ENCODE results near the gene MBOAT1. TPM values are rescaled to one million over a fixed set of nuclear protein-coding genes. Genes with fewer than 3 reads are reported as not detected.

The MBOAT1 gene
- total RNA-seq, 1 donor from 2014 or later, result 5.4 TPM

GRCh38 chr6:20137837-20138236, 74.4 kb downstream of the MBOAT1 start:
- H3K27ac ChIP-seq, result no peak overlapping the region
- no peak for TF ChIP-seq CTCF (IDR thresholded peaks at IDR 0.05)

GRCh38 chr6:20137240-20137639, 75.0 kb downstream of the MBOAT1 start:
- no peak for TF ChIP-seq CTCF (IDR thresholded peaks at IDR 0.05)
- Histone ChIP-seq H3K27me3 (no peaks in the 10 kb centered on the region), H3K36me3 (peaks cover 0 to 6% of the 10 kb centered on the region in 2 donors), H3K9me3 (no peaks in the 10 kb centered on the region), H3K4me1 (no peaks in the 10 kb centered on the region), H3K4me3 (no peak overlapping the region), H3K27ac (no peak overlapping the region)
- intact Hi-C loops (cut with DNase I), result no loop called here
- DNase-seq (ENCODE audit: low spot score in 2 of 2), result no peak

More at GRCh38 chr6:20137837-20138236, 74.4 kb downstream of the MBOAT1 start:
- Histone ChIP-seq H3K9me3 (no peaks in the 10 kb centered on the region), H3K27me3 (no peaks in the 10 kb centered on the region), H3K4me1 (no peaks in the 10 kb centered on the region), H3K36me3 (peaks cover 0 to 7% of the 10 kb centered on the region in 2 donors), H3K4me3 (no peak overlapping the region)
- intact Hi-C loops (cut with DNase I), result no loop called here
- DNase-seq (ENCODE audit: low spot score in 2 of 2), result no peak

- no peaks in the 10 kb centered on the region for H3K4me1 ChIP-seq
- no peaks in the 10 kb centered on the region for H3K9me3 ChIP-seq
- no peak overlapping the region for H3K27ac ChIP-seq
- TF ChIP-seq CTCF (IDR thresholded peaks at IDR 0.05), result no peak
- peaks cover 0 to 4% of the 10 kb centered on the region in 2 donors for H3K36me3 ChIP-seq
- no peaks in the 10 kb centered on the region for H3K27me3 ChIP-seq
- H3K4me3 ChIP-seq, result no peak overlapping the region
- intact Hi-C loops (cut with DNase I), result no loop called here
- DNase-seq (ENCODE audit: low spot score in 2 of 2), result no peak
These were observed 76.5 kb downstream of the MBOAT1 start for GRCh38 chr6:20135677-20136268.

GRCh38 chr6:20134613-20135012, 77.7 kb downstream of the MBOAT1 start:
- intact Hi-C loops (cut with DNase I), result no loop called here
- Histone ChIP-seq H3K27me3 (no peaks in the 10 kb centered on the region), H3K36me3 (peaks cover 0 to 4% of the 10 kb centered on the region in 2 donors), H3K4me1 (no peaks in the 10 kb centered on the region), H3K4me3 (no peak overlapping the region), H3K27ac (no peak overlapping the region), H3K9me3 (no peaks in the 10 kb centered on the region)
- no peak for TF ChIP-seq CTCF (IDR thresholded peaks at IDR 0.05)
- no peak for DNase-seq (ENCODE audit: low spot score in 2 of 2)

- H3K9me3 ChIP-seq, result no peaks in the 10 kb centered on the region
- H3K4me1 ChIP-seq, result no peaks in the 10 kb centered on the region
- H3K27ac ChIP-seq, result no peak overlapping the region
- no peaks in the 10 kb centered on the region for H3K36me3 ChIP-seq
- H3K4me3 ChIP-seq, result no peak overlapping the region
- intact Hi-C loops (cut with DNase I), result loop anchor here (5.0 kb wide), 1 partner anchor 83 kb away; the partner anchor contains the start of gene MBOAT1
- H3K27me3 ChIP-seq, result no peaks in the 10 kb centered on the region
- TF ChIP-seq CTCF (IDR thresholded peaks at IDR 0.05), result no peak
- no peak for DNase-seq (ENCODE audit: low spot score in 2 of 2)
These were observed 82.8 kb downstream of the MBOAT1 start for GRCh38 chr6:20129290-20130088.
